AG10803 (cell line): ENCODE measurements around the gene MAPT.

Source experiments
- DNase-seq: peaks from one replicate; pipeline ENCODE4 v3.0.0; 2010; ENCODE audit warnings: low read depth
- H3K4me3 ChIP-seq: 2 replicates; pipeline ENCODE4 v1.5.1; 2011; ENCODE audit warnings: mild to moderate bottlenecking, low read length, control low read depth
- CTCF ChIP-seq: conservative IDR thresholded peaks from 2 replicates; pipeline ENCODE4 v1.5.1; 2011; ENCODE audit warnings: mild to moderate bottlenecking, low read length, control low read depth, inconsistent platforms

The MAPT gene

GRCh38 chr17:45870342-45870974 is 23.9 kb upstream of the MAPT start:
- no peak for DNase-seq
- no peak overlapping the region for H3K4me3 ChIP-seq
- no peak for TF ChIP-seq CTCF

- no peak for TF ChIP-seq CTCF
- no peak overlapping the region for H3K4me3 ChIP-seq
- DNase-seq: no peak
Measured at GRCh38 chr17:45871718-45872117, 22.6 kb upstream of the MAPT start.

- TF ChIP-seq CTCF: no peak
- no peak overlapping the region for H3K4me3 ChIP-seq
- DNase-seq: no peak
Measured at GRCh38 chr17:45873728-45874127, 20.6 kb upstream of the MAPT start.

- no peak for TF ChIP-seq CTCF
- no peak overlapping the region for H3K4me3 ChIP-seq
- DNase-seq: no peak
Measured at GRCh38 chr17:45874151-45874550, 20.2 kb upstream of the MAPT start.

- TF ChIP-seq CTCF: no peak
Measured at GRCh38 chr17:45876539-45876938, 17.8 kb upstream of the MAPT start.

GRCh38 chr17:45877467-45877866 is 16.9 kb upstream of the MAPT start:
- no peak for TF ChIP-seq CTCF
- DNase-seq: no peak

More at GRCh38 chr17:45876539-45876938, 17.8 kb upstream of the MAPT start:
- no peak for DNase-seq
- no peak overlapping the region for H3K4me3 ChIP-seq

GRCh38 chr17:45883063-45883462 is 11.3 kb upstream of the MAPT start:
- TF ChIP-seq CTCF: no peak

More at GRCh38 chr17:45877467-45877866, 16.9 kb upstream of the MAPT start:
- no peak overlapping the region for H3K4me3 ChIP-seq

More at GRCh38 chr17:45883063-45883462, 11.3 kb upstream of the MAPT start:
- no peak overlapping the region for H3K4me3 ChIP-seq
- no peak for DNase-seq
